ENCODE results near the gene BRD3OS. TPM values are rescaled to one million over a fixed set of nuclear protein-coding genes. Genes with fewer than 3 reads are reported as not detected.

BRD3OS gene
- total and polyA plus RNA-seq, 8 donors = 15.5 to 23.1 (median 18.3) TPM

DNA sequence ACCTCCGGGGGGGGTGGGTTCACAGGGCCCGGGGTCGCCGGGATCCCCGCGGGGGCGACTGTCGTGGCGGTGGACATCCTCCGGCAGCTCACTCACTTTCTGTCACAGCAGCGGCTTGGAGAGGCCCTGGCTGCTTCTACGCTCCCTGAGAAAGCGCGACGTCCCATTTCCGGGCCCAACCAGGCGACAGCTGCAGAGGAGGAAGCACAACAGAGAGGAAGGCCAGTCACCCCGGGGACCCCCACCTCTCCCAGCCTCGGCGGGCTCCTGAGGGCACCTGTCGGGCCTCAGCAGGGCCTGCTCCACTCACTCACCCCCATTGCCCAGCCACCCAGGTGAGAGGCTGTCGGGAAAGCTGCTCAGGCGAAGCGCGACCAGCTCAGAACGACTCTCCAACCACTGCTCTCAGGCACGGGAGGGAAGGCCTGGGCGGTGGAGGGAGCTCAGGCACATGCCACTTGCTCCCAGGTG is 28.2 kb downstream of the BRD3OS start:
- ATAC-seq = no peak
- Histone ChIP-seq H3K4me1 (peaks cover 19 to 43% of the 10 kb centered on the region in 2 donors), H3K4me3 (no peak overlapping the region), H3K27me3 (no peaks in the 10 kb centered on the region), H3K27ac (no peak overlapping the region), H3K9me3 (no peaks in the 10 kb centered on the region), H3K36me3 (peaks cover 0 to 51% of the 10 kb centered on the region in 2 donors)
- peak in 1 of 4 donors; percentile 60 for DNase-seq
- intact Hi-C loops (cut with DNase I) = no loop called here
- TF ChIP-seq, protein P1, sequence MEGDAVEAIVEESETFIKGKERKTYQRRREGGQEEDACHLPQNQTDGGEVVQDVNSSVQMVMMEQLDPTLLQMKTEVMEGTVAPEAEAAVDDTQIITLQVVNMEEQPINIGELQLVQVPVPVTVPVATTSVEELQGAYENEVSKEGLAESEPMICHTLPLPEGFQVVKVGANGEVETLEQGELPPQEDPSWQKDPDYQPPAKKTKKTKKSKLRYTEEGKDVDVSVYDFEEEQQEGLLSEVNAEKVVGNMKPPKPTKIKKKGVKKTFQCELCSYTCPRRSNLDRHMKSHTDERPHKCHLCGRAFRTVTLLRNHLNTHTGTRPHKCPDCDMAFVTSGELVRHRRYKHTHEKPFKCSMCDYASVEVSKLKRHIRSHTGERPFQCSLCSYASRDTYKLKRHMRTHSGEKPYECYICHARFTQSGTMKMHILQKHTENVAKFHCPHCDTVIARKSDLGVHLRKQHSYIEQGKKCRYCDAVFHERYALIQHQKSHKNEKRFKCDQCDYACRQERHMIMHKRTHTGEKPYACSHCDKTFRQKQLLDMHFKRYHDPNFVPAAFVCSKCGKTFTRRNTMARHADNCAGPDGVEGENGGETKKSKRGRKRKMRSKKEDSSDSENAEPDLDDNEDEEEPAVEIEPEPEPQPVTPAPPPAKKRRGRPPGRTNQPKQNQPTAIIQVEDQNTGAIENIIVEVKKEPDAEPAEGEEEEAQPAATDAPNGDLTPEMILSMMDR (IDR thresholded peaks at IDR 0.05) = no peak

DNA sequence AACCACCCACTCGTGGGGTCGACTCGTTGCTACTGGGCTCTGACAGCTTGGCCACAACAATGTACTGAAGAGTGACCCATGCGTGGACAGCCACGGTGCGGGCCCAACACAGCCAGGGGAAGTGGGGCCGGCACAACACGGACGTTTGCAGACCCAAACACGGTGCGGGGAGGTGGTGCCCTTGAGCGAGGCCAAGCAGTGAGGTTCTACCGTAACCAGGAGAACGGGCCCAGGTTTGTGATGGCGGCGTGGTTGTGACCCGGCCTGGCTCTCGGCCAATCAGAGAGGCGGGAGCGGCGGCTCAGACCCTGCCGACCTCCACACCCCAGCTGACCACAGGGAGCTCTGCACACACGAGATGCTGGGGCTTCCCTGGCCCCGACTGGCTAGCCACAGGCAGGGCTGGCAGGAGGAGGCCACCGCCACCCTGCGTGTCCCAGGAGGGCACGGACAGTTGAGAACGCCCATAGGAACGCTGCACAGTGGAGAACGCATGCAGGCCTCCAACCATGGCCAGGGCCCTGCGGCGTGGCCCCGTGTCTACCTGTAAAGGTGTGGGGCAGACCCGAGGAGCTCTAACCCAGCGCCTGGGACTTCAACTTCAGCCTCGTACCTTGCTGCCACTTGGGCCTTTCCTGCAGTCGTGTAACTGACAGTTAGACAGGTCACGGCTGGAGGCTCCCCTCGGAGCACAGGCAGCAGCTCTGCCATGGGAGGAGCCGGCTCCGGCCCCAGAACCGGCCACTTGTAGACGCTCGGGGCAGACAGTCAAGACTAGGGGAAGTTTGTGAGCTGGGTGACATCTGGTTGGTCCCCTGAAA is 28.9 kb downstream of the BRD3OS start:
- Histone ChIP-seq H3K4me1 (peaks cover 19 to 49% of the 10 kb centered on the region in 2 donors), H3K27ac (no peak overlapping the region), H3K27me3 (no peaks in the 10 kb centered on the region), H3K36me3 (peaks cover 0 to 44% of the 10 kb centered on the region in 2 donors), H3K9me3 (no peaks in the 10 kb centered on the region), H3K4me3 (no peak overlapping the region)
- TF ChIP-seq, protein P1 (IDR thresholded peaks at IDR 0.05) = no peak
- intact Hi-C loops (cut with DNase I) = no loop called here
- no peak for ATAC-seq
- DNase-seq = no peak

DNA sequence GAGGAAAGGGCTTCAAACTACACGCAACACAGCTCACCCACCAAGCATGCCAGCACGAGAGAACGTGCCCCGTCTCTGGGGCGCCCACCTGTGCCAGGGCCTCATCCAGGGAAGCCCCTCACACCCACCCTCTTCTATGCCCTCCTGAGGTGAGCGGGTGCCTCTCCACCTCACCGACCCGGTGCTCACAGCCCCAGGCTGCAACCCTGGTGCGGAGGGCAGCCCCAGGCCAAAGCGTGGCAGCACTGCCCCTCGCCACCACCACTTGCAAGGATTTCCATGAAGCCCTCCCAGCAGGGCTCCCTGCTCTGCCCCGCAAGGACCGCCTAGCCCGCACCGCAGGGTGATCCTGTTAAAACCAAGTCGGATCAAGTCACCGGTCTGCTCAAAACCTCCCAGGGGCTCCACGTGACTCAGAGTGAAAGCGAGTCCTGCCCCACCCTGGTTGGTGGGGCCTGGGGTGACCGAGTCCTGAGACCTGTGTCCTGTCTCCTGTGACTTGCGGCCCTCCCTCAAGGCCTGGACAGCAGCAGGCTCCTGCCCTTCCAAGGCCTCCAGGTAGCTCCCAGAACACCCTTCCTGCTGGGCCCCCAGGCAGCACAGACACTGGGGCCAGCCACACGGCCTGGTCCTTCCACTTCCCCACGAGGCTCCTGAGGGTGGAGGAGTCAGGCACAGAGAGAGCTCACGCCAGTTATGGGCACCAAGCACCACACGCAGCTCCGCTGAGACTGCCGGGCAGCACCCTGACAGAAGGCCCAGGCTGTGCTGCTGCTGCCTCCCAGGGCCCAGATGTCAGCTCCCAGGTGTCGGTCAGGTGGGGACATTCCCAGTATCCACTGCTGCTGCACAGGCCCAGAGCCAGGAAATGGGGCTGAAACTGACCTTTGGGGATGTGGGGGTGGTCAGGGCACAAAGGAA is 29.9 kb downstream of the BRD3OS start:
- Histone ChIP-seq H3K27ac (peak overlapping the region in 1 of 2 donors; percentile 33), H3K36me3 (peaks cover 0 to 34% of the 10 kb centered on the region in 2 donors), H3K4me1 (peaks cover 24 to 59% of the 10 kb centered on the region in 2 donors), H3K27me3 (no peaks in the 10 kb centered on the region), H3K9me3 (no peaks in the 10 kb centered on the region), H3K4me3 (no peak overlapping the region)
- DNase-seq = peak in 2 of 4 donors; percentile 29 to 72
- TF ChIP-seq, protein P1 (IDR thresholded peaks at IDR 0.05) = no peak
- peak; percentile 12 for ATAC-seq
- intact Hi-C loops (cut with DNase I) = no loop called here

DNA sequence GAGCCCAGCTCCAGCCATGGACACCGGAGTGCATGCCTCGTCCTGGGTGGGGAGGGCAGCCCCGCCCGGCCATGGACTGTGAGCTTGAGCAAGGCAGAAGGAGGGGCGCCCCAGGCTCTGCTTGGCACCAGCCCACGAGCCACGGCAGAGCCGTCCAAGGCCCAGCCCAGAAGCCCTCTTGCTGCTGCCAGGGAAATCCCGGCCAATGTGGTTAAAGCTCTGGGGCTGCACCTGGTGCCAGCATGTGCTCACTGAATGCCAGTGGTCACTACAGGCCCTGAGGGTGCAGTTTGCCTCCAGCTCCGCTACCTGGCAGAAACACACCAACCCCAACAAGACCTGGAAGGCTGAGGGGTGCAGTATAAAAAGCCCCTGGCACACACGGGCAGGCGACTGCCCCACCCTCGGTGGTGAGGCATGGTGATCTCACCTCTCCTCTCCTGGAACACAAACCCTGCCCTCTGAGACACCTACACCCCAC is 30.7 kb downstream of the BRD3OS start:
- peak in 3 of 4 donors; percentile 52 to 90 (median 81) for DNase-seq
- Histone ChIP-seq H3K27ac (peak overlapping the region in 1 of 2 donors; percentile 35), H3K4me1 (peaks cover 24 to 68% of the 10 kb centered on the region in 2 donors), H3K9me3 (no peaks in the 10 kb centered on the region), H3K36me3 (peaks cover 0 to 25% of the 10 kb centered on the region in 2 donors), H3K27me3 (no peaks in the 10 kb centered on the region), H3K4me3 (no peak overlapping the region)
- peak; percentile 90 for ATAC-seq
- TF ChIP-seq, protein P1 (IDR thresholded peaks at IDR 0.05) = no peak
- intact Hi-C loops (cut with DNase I) = no loop called here
